ENCODE results near the gene CCDC30.

Gene CCDC30

GRCh38 chr1:42462828-42463763 lies at the start of gene CCDC30:
TSS of gene CCDC30 (plus strand) at chr1:42463286. CDS start at chr1:42480552, 17,266 bp downstream.
- peak; percentile 100 for DNase-seq

DNA sequence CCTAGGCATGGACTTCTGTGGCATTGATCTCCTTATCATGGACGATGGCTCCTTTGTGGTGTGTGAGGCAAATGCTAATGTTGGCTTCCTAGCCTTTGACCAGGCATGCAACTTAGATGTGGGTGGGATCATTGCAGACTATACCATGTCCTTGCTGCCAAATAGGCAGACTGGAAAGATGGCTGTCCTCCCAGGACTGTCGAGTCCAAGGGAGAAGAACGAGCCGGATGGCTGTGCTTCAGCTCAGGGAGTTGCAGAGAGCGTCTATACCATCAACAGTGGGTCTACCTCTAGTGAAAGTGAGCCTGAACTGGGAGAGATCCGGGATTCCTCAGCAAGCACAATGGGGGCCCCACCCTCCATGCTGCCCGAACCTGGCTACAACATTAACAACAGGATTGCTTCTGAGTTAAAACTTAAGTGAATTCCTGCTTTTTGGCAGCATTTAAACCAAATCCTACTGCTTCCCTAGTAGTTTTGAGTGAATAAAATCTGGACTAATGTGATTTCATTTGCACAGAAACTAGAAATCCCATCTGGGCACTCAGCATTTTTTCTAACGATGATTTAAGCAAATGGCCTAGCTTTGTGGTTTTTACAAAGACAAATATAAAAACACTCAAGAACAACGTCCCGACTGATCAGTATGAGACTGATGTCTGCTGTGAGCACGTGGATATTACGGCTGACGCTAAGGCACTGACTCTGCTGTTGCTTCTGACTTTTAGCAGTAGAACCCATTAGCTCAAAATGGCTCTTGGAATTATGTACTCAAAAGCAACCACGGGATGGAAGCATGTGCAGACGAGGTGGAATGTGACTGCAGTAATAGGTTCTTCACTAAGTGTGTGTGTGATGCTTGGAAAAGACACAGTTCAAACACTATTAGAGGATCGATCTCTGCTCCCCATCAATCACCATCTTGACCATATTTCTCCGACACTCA lies 48.3 kb upstream of the CCDC30 start:
- no peak for DNase-seq

DNA sequence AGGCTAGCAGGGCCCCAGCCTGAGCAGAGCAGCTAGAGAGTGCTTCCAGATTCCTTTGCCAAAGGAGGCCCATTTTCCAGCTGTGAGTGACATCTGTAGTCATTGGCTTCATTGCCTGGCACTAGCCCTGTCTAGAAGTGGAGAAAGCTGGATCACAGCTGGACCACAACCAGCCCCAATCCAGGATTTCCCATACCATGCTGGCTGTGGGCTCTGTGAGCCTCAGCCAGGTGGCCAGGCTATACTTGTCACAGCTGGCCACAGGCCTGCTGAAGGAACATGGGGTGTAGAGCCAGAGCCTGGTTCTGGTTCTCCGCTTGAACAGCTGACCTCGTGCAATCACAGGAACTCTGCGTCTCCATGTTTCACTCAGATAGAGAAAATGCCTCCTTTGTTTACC lies 45.9 kb upstream of the CCDC30 start:
- no peak for DNase-seq

- no peak for DNase-seq
Observed at GRCh38 chr1:42418516-42418915, 44.6 kb upstream of the CCDC30 start.

DNA sequence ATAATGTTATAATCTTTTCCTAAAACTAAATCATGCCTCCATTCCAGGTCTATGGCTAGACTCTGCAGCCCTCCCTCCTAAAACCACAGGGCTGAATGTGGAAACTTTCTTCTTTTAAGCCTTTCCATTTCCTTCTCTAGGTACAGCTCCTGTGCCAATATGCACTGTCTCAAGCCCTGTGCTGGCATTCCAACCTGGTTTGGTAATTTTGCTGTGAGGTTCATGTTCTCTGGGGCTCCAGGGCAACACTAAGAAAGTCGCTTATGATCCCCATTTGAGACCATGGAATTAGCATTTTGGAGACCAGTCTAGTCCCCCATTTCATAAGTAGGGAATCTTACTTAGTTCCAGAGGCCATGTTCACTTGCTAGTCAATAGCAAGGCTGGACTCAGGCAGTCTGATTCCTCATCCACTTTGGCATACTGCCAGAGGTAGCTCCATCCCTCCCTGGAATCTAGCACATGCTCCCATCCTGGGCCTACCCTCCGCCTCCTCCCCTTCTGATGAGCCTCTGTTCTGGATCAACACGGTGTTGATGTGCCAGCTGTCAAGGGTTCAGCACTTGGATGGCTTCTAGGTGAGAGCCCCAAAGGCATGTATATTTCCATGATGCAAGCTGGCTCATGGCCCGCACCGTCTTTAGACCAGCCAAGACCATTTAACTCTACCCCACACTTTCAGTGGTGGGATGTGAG lies 43.8 kb upstream of the CCDC30 start:
- no peak for DNase-seq

GRCh38 chr1:42420121-42420520 lies 43.0 kb upstream of the CCDC30 start:
- DNase-seq: no peak

DNA sequence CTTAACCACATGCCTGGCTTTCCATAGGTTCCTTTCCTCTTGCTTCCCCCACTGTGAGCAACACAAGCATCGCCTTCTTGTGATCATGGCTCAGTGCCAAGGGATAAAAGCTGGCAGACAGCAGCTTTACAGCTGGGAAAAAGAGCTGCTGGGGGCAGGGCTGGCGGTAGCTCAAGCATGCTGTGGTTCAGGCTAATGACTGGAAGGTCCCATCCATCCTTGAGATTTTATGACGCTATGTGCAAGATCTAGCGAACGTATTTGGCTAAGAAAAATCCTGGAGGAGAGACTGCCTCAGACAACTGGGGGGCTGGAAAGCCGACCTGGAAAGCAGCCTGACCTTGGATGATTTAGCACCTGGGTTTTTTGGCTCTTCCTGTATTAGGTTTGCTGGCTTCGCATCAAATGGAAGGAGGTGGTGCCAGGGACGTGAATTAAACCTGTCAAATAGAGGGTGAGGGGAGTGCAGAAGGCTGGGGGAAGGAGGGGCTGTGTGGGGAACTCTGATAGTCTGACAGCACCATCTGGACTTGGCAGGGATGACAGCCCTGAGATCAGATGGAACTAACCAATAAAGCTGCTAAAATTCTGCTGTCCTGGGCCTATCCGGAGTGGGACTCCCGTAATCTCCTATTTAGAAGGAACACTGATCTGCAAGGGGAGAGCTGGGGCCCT lies 42.0 kb upstream of the CCDC30 start:
- peak; percentile 28 for DNase-seq

DNA sequence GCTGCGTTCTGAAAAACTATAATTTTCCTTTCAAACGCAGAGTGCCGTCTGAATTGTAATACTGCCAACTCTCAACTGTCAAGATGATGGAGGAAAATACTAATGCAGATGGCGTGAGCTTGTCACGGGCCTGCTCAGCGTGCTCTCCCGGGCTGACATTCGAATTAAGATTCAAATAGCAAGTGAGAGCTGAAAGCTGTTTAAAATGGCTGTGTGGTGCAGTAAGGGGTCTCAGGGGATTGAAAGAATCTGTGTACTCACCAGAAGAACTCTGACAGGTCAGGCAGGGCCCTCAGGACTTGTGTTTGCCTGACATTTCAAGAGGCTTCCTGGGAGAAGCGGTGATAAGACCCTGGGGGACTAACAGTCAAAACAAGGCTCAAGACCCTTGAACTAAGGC lies 40.3 kb upstream of the CCDC30 start:
- DNase-seq: no peak

- no peak for DNase-seq
Observed at GRCh38 chr1:42423681-42424080, 39.4 kb upstream of the CCDC30 start.

DNA sequence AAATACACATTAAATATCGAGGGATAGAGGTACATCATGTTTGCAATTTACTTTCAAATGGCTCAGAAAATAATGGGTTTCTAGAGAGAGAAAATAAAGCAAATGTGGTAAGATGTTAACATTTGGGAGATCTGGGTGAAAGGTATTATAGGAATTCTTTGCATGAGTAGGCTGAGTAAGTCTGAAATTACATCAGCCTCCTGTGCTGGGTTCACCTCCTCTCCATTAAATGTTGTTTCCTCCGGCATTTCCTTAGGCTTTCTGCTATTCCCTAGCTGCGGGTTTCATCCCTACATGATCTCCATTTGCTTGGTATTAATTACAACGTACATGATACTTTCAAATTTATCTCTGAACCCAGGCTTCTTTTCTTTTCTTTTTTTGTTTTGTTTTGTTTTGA lies 38.9 kb upstream of the CCDC30 start:
- DNase-seq: no peak

- no peak for DNase-seq
Observed at GRCh38 chr1:42427240-42427639, 35.8 kb upstream of the CCDC30 start.

DNA sequence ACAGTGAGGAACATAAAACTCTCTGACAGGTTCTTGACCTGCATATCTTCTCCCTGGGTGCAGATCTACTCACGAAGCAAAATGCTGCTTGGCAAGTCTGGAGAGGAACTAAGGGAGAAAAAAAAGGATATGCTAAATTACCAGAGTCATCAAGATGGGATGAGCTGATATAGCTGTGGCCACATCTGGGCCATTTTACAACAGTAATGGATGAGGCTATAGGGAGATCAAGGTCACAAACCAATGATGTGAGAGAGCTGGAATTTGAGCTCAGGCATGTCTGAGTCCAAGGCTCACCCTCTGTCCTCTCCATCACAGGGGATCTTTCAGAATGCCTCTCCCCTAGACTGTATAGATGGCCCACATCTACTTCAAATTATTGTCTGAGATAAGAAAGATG lies 33.5 kb upstream of the CCDC30 start:
- no peak for DNase-seq

GRCh38 chr1:42430286-42431135 lies 32.6 kb upstream of the CCDC30 start:
- DNase-seq: no peak

GRCh38 chr1:42431514-42431913 lies 31.6 kb upstream of the CCDC30 start:
- DNase-seq: no peak

DNA sequence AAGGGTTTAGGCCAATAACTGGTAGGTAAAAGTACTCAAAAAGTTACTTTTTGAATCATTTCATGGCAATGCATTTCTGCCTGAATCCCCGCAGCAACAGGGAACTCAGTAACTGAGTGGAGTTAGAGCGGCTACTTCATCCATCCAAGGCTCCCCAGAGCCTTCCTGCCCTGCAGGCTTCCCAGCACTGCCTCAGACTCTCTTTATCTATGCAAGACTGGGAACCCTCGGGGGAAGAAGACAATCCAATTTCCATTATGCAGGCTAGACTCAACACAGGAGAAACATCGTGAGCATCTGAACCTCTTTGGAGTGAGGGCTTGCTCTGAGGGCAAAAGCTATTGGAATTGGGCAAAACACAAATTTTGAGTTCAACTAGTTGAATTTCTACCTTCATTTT lies 30.4 kb upstream of the CCDC30 start:
- no peak for DNase-seq

- DNase-seq: no peak
Observed at GRCh38 chr1:42433369-42433768, 29.7 kb upstream of the CCDC30 start.

GRCh38 chr1:42434340-42434739 lies 28.7 kb upstream of the CCDC30 start:
- no peak for DNase-seq

GRCh38 chr1:42439940-42440339 lies 23.1 kb upstream of the CCDC30 start:
- DNase-seq: no peak

GRCh38 chr1:42442662-42443061 lies 20.4 kb upstream of the CCDC30 start:
- DNase-seq: no peak

GRCh38 chr1:42449256-42449655 lies 13.8 kb upstream of the CCDC30 start:
- no peak for DNase-seq

DNA sequence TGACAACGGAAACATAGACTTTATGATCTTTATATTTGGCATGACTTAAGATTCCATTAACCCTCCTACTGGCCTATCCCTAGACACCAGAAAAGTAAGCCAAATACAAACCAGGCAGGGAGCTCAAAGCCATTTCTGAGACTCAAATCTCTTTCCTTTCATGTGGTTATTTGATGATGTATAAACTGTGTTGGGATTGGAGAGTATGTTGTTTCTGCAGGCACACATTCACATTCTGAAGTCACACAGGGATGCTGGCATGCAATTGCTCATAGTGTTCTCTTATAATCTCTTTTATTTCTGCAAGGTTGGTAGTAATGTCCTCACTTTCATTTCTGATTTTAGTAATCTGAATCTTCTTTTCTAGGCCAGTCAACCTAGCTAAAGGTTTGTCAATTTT lies 13.0 kb upstream of the CCDC30 start:
- DNase-seq: no peak

GRCh38 chr1:42453386-42453785 lies 9.7 kb upstream of the CCDC30 start:
- no peak for DNase-seq

All from NCI-H526 treated with DMSO at 0.1 percent for 48 hours (cell line).